ENCODE data around the gene PRKAB1. TPM values are rescaled to one million over a fixed set of nuclear protein-coding genes. Genes with fewer than 3 reads are reported as not detected.
"Not testable (repeated sequence)": the region's sequence is repeated elsewhere in the genome, so short reads cannot be mapped to it uniquely, and the experiment has no call there.

The PRKAB1 gene
- polyA plus RNA-seq, 3 donors = 64.2 to 105 (median 82.5) TPM

GRCh38 chr12:119694111-119694510, 26.2 kb downstream of the PRKAB1 start:
- DNase-seq (ENCODE audit: extremely low read depth in 1 of 11, low read depth in 9 of 11, low spot score in 4 of 11) = no peak

- no peak for DNase-seq (ENCODE audit: extremely low read depth in 1 of 11, low read depth in 9 of 11, low spot score in 4 of 11)
Measured at GRCh38 chr12:119695034-119695433, 27.1 kb downstream of the PRKAB1 start.

GRCh38 chr12:119696943-119697342, 29.0 kb downstream of the PRKAB1 start:
- no peak for DNase-seq (ENCODE audit: extremely low read depth in 1 of 11, low read depth in 9 of 11, low spot score in 4 of 11)

GRCh38 chr12:119699199-119699760, 31.3 kb downstream of the PRKAB1 start:
- no peak for DNase-seq (ENCODE audit: extremely low read depth in 1 of 11, low read depth in 9 of 11, low spot score in 4 of 11)

GRCh38 chr12:119700078-119700477, 32.1 kb downstream of the PRKAB1 start:
- no peak for DNase-seq (ENCODE audit: extremely low read depth in 1 of 11, low read depth in 9 of 11, low spot score in 4 of 11)

GRCh38 chr12:119704065-119704747, 36.3 kb downstream of the PRKAB1 start:
- DNase-seq (ENCODE audit: extremely low read depth in 1 of 11, low read depth in 9 of 11, low spot score in 4 of 11) = no peak

- DNase-seq (ENCODE audit: extremely low read depth in 1 of 11, low read depth in 9 of 11, low spot score in 4 of 11) = no peak
Measured at GRCh38 chr12:119705182-119705581, 37.2 kb downstream of the PRKAB1 start.

GRCh38 chr12:119706427-119706826, 38.5 kb downstream of the PRKAB1 start:
- not testable (repeated sequence) for DNase-seq (ENCODE audit: extremely low read depth in 1 of 11, low read depth in 9 of 11, low spot score in 4 of 11)

- DNase-seq (ENCODE audit: extremely low read depth in 1 of 11, low read depth in 9 of 11, low spot score in 4 of 11) = peak in 4 of 11 donors; percentile 39 to 76 (median 64)
Measured at GRCh38 chr12:119710374-119710964, 42.5 kb downstream of the PRKAB1 start.

GRCh38 chr12:119710965-119711551, 43.1 kb downstream of the PRKAB1 start:
- no peak for DNase-seq (ENCODE audit: extremely low read depth in 1 of 11, low read depth in 9 of 11, low spot score in 4 of 11)

- DNase-seq (ENCODE audit: extremely low read depth in 1 of 11, low read depth in 9 of 11, low spot score in 4 of 11) = no peak
Measured at GRCh38 chr12:119711693-119712092, 43.8 kb downstream of the PRKAB1 start.

- no peak for DNase-seq (ENCODE audit: extremely low read depth in 1 of 11, low read depth in 9 of 11, low spot score in 4 of 11)
Measured at GRCh38 chr12:119712721-119713120, 44.8 kb downstream of the PRKAB1 start.

- DNase-seq (ENCODE audit: extremely low read depth in 1 of 11, low read depth in 9 of 11, low spot score in 4 of 11) = no peak
Measured at GRCh38 chr12:119713551-119714031, 45.7 kb downstream of the PRKAB1 start.

- DNase-seq (ENCODE audit: extremely low read depth in 1 of 11, low read depth in 9 of 11, low spot score in 4 of 11) = no peak
Measured at GRCh38 chr12:119714614-119715267, 46.8 kb downstream of the PRKAB1 start.

GRCh38 chr12:119715268-119715620, 47.3 kb downstream of the PRKAB1 start:
- DNase-seq (ENCODE audit: extremely low read depth in 1 of 11, low read depth in 9 of 11, low spot score in 4 of 11) = no peak

- no peak for DNase-seq (ENCODE audit: extremely low read depth in 1 of 11, low read depth in 9 of 11, low spot score in 4 of 11)
Measured at GRCh38 chr12:119718141-119718540, 50.2 kb downstream of the PRKAB1 start.

GRCh38 chr12:119720349-119720748, 52.4 kb downstream of the PRKAB1 start:
- no peak for DNase-seq (ENCODE audit: extremely low read depth in 1 of 11, low read depth in 9 of 11, low spot score in 4 of 11)

- DNase-seq (ENCODE audit: extremely low read depth in 1 of 11, low read depth in 9 of 11, low spot score in 4 of 11) = no peak
Measured at GRCh38 chr12:119721306-119721705, 53.4 kb downstream of the PRKAB1 start.

- no peak for DNase-seq (ENCODE audit: extremely low read depth in 1 of 11, low read depth in 9 of 11, low spot score in 4 of 11)
Measured at GRCh38 chr12:119725523-119725922, 57.6 kb downstream of the PRKAB1 start.

Measured in renal cortex interstitium (tissue), 11 donors.